Activated CD8-positive, alpha-beta memory T cell treated with anti-CD3 and anti-CD28 coated beads for 36 hours (primary cell): Measurements from ENCODE around the gene SKAP2. TPM values are rescaled to one million over a fixed set of nuclear protein-coding genes. Genes with fewer than 3 reads are reported as not detected.

Experiments
- CTCF ChIA-PET: fragments of 350-600 bp; sonication (Branson Sonifier 250); formaldehyde crosslinking; loops from one replicate; lab custom pipeline; 2021; ENCODE audit warnings: antibody characterized with exemption; lab: Charles Lee
- POLR2A ChIA-PET: fragments of 350-600 bp; sonication (Branson Sonifier 250); formaldehyde crosslinking; loops from one replicate; lab custom pipeline; 2021; ENCODE audit warnings: antibody characterized with exemption; lab: Charles Lee
- total RNA-seq, 2 experiments: library from RNA; stranded (reverse); gene quantifications; one replicate each; pipeline ENCODE4 v1.2.3, GENCODE V29; 2021

Gene SKAP2
- total RNA-seq, 2 experiments from 2014 or later, result 14.0 to 15.3 TPM

GRCh38 chr7:26655781-26656180, 208.6 kb downstream of the SKAP2 start:
- ChIA-PET POLR2A (no interaction called here), CTCF (no interaction called here)

DNA sequence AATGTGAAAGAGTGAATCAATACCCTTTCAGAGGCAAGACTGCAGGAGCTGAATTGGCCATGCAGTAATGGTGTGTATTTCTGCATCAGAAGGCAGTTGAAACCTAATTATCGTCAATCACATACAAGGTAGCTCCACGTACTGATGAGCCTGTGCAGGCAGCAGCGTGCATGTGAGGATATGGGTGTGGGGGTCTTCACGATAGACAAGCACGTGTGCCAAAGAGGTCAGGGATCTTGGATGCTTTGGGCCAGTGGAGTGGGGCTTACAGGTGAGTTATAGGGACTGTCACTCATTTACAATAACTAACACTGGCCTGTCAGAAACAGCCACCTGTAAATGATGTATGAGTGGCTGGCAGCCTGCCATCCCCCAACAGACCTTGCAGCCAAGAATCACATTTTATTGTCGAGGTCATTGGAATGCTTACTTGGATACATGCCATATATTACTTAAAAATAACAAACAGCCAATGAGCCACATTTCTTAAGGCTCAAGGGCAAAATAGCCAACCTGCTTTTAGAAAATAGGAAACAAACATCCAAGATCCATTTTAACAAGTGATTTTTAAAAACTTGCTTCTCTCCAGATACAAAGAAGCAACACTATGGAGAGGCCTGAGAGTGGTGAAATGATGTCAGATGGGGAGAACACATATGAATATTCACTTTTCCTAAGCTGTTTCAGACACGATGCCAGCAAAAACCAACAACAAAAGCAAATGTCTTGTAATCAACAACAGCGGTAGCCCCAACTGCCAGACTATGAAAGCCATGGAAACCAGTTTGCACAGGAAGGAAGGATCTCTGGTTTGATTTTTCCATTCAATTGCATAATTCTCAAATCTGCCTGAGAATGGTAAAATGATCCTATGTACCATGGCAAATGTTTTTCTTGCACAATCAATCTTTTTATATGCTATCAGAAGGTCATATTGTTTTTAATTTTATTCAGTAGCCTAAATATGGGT, 210.7 kb downstream of the SKAP2 start:
- ChIA-PET CTCF (no interaction called here), POLR2A (no interaction called here)

- POLR2A ChIA-PET, result no interaction called here
- CTCF ChIA-PET, result no interaction called here
Observed at GRCh38 chr7:26652401-26653100, 211.8 kb downstream of the SKAP2 start.

DNA sequence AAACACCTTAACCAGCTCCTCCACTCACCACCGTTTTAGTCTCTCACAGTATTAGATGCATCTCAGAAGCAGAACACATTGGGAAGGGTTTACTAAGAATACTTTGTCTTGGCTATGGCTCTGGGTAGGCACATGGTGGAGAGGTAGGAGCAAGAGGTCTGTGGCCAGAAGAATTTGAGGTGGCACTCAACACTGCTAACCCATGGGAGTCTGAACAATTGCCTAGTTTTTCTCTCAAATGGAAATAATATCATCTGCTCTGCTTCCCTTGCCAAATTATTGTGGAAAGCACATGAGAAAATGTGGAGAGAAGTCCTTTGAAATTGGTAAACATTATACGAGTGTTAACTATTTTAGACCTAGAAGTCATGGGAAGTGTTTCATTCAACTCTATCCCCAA, 214.3 kb downstream of the SKAP2 start:
- ChIA-PET CTCF (no interaction called here), POLR2A (interaction anchor here (0.5 kb wide), 1 partner anchor 173 kb away, joined by 3 read pairs; no protein-coding TSS in a partner anchor)

DNA sequence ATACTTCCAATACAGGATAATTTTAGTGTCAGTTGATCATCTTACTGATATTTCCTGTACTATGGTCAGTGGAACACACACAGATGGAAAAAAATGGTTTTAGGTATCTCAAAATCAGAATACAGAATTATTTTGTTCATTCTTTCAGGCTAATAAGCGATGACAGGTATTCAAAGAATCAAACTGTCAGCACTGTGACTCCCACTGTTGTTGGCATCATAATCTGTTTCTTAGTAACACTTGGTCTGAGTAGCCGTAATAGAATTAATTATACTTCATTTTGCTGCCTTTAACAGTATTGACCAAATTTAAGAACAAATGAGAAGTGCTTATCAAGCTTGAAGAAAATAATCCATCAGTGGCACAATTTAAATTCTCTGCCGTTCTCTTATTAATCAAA, 215.0 kb downstream of the SKAP2 start:
- ChIA-PET CTCF (no interaction called here), POLR2A (no interaction called here)

DNA sequence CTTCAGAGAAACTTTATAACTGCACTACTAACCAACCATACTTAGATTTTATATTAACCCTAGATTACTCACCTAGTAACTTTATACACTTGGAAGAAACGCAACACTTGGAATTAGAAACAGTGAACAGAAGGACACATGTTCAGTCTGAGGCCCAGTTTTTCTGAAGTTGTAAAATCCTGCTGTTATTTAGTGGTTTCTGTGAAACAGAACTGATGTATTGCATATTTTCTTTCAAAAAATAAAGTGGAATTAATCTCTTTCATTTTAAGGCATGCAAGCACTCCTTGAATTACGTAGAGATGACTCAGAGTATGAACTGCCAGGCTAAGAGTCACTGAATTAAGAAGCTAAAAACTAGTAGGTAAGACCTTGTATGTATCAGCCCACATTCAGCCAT, 215.8 kb downstream of the SKAP2 start:
- CTCF ChIA-PET, result no interaction called here
- POLR2A ChIA-PET, result no interaction called here

- ChIA-PET POLR2A (no interaction called here), CTCF (no interaction called here)
Observed at GRCh38 chr7:26646336-26647048, 217.9 kb downstream of the SKAP2 start.

GRCh38 chr7:26645121-26645520, 219.3 kb downstream of the SKAP2 start:
- ChIA-PET CTCF (no interaction called here), POLR2A (no interaction called here)

- ChIA-PET CTCF (no interaction called here), POLR2A (no interaction called here)
Observed at GRCh38 chr7:26642416-26642815, 222.0 kb downstream of the SKAP2 start.

DNA sequence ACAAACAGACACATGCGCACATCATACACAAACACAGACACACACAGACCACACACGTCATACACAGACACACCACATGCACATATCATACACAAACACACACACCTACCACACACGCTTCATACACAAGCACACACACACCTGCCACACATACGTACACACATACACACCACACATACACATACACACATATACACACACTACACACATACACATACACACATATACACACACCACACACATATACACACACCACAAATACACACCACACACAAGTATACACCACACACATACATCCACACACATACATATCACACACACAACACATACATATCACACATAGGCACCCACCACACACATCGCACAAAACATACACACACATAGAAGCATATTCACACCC, 224.7 kb downstream of the SKAP2 start:
- POLR2A ChIA-PET, result no interaction called here
- CTCF ChIA-PET, result no interaction called here

DNA sequence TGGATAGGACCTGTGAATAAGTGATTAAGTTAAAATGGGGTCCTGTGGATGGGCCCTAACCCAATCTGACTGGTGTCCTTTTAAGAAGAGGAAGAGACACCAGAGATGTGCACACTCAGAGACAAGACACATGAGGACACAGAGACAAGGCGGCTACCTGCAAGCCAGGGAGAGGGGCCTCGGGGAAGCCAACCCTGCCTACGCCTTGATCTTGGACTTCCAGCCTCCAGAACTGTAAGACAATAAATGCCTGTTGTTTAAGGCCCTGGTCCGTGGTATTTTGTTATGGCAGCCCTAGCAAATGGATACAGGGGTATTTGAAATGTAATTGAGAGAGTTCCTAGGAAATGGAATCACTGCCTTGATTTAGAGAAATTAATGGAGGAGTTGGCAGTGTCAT, 225.3 kb downstream of the SKAP2 start:
- ChIA-PET CTCF (no interaction called here), POLR2A (no interaction called here)

GRCh38 chr7:26638140-26638539, 226.2 kb downstream of the SKAP2 start:
- ChIA-PET POLR2A (no interaction called here), CTCF (no interaction called here)

DNA sequence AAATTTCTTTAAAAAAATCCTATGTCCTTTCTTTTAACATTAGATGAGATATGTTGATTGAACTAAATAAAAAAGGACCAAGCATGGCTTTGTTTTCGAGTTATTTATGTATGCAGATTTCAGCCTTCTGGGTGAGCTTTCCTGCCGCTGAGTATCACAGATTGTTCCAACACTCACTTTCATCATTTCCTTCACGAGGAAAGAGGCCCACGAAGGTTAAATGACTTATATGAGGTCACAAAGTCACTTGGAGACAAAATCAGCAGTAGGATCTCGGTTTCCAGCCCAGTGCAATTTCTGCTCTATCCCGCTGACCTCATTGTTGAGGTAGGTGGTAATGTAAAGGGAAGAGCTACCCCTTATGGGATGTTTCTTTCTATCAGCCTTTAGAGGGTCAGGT, 226.8 kb downstream of the SKAP2 start:
- ChIA-PET CTCF (no interaction called here), POLR2A (no interaction called here)

- POLR2A ChIA-PET, result no interaction called here
- CTCF ChIA-PET, result no interaction called here
Observed at GRCh38 chr7:26636808-26637207, 227.6 kb downstream of the SKAP2 start.

- ChIA-PET POLR2A (no interaction called here), CTCF (no interaction called here)
Observed at GRCh38 chr7:26633557-26633956, 230.8 kb downstream of the SKAP2 start.

- POLR2A ChIA-PET, result no interaction called here
- CTCF ChIA-PET, result no interaction called here
Observed at GRCh38 chr7:26631601-26632000, 232.8 kb downstream of the SKAP2 start.

GRCh38 chr7:26630941-26631580, 233.3 kb downstream of the SKAP2 start:
- POLR2A ChIA-PET, result no interaction called here

DNA sequence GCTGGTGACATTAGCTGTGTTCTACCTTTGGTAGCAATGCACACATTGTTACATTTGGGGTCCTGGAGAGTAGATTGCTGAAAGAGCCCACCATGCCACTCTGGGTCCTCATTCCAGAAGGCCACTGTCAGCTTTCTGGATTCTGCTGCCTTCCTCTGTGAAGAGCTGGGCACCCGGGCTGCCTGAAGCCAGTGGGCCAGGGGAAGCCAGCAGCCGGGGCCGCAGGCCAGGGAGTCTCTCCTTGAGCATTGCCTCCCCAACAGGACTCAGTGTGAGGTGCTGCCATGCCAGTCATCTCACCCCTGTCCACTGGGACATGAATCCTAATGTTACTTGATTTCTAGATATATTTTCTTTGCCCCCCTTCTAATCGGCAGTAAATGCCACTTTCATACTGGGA, 234.0 kb downstream of the SKAP2 start:
- CTCF ChIA-PET, result no interaction called here

More at GRCh38 chr7:26630941-26631580, 233.3 kb downstream of the SKAP2 start:
- CTCF ChIA-PET, result no interaction called here

DNA sequence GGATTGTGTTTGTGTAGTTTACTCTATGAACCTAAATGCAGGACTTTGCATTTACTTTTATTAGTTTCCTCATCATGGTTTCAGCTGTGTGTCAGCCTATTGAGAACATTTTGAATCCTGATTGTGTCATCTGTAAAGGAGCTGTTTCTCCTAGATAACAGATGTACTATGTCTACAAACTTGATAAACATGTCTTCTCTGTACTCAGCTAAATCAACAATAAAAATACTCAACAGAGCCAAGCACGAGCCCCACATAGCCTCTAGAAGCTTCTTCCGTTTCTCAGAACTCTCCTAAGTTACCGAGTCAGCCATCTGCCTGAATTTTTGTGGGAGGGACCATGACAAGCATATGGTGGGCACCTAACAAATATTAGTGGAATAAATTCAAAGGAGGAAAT, 234.7 kb downstream of the SKAP2 start:
- ChIA-PET CTCF (no interaction called here), POLR2A (no interaction called here)

More for the DNA sequence above, 234.0 kb downstream of the SKAP2 start:
- POLR2A ChIA-PET, result no interaction called here
